DMS114 treated with DMSO at 0.1 percent for 48 hours (cell line): ENCODE results near the gene JAZF1.

ENCODE experiments used
- DNase-seq: peaks from one replicate; lab custom pipeline; 2025; ENCODE audit not compliant: unreplicated experiment; lab: John Stamatoyannopoulos, UW

JAZF1 gene

DNA sequence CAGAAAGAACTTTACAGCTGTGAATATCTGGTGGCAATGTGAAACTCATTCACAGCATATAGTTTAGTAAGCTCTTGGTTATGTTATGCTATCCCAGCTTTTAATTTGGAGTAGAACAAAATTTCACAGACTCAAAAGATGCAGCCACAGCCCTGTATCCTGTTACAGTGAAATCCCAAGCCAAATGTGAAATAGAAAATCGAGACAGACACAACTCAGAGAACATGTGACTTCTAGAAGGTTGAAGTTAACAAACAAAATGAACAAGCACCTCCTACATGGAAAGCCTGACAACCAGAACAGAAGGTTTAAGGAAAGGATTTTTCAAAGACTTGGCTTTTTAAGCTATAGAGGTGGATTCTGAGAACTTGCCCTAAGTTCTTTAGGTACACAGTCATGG, 39.6 kb downstream of the JAZF1 start:
- DNase-seq, result no peak

- DNase-seq, result no peak
Measured at GRCh38 chr7:28138837-28139236, 41.8 kb downstream of the JAZF1 start.

- DNase-seq, result no peak
Measured at GRCh38 chr7:28137463-28137862, 43.1 kb downstream of the JAZF1 start.

GRCh38 chr7:28136885-28137284, 43.7 kb downstream of the JAZF1 start:
- no peak for DNase-seq

GRCh38 chr7:28136420-28136819, 44.2 kb downstream of the JAZF1 start:
- no peak for DNase-seq

- no peak for DNase-seq
Measured at GRCh38 chr7:28135760-28136159, 44.8 kb downstream of the JAZF1 start.

DNA sequence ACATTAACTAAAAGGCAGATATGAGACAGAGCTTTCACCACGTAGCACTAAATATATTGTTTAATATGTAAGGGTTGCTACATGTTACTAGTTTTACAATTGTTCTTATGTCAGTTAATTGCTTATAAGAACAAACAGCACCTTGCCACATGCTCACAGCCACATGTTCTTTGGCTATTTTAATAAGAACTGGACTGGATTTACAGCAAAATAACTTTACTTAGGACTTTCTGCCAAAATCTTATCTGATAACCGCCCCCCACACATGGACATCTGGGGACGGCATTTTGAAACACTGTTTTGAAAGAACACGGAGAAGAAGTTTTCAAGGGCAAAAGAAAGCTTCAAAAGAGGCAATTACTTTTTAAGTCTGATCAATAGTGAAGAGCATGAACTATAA, 45.3 kb downstream of the JAZF1 start:
- DNase-seq, result no peak

DNA sequence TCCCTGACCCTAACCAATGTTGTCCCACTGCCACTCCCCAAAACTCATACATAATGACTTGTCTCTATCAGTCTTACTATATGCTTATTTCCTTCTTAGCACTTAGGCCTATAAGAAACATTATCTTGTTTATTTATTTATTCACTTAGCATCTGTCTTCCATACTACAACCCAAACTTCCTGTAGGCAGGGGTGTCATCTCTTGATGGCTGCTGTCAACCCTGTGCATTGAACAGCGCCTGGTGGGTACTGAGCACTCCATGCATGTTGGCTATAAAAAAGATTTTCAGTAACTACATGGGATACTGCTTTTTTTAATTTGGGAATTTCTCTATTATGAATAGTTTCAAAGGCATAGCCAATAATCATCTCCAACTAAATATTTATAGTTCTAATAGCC, 46.7 kb downstream of the JAZF1 start:
- DNase-seq, result no peak

GRCh38 chr7:28132959-28133870, 47.4 kb downstream of the JAZF1 start:
- DNase-seq, result no peak

- no peak for DNase-seq
Measured at GRCh38 chr7:28130277-28130676, 50.3 kb downstream of the JAZF1 start.

- no peak for DNase-seq
Measured at GRCh38 chr7:28128608-28129007, 52.0 kb downstream of the JAZF1 start.

GRCh38 chr7:28126410-28127041, 54.1 kb downstream of the JAZF1 start:
- no peak for DNase-seq

- no peak for DNase-seq
Measured at GRCh38 chr7:28125431-28126409, 54.9 kb downstream of the JAZF1 start.

DNA sequence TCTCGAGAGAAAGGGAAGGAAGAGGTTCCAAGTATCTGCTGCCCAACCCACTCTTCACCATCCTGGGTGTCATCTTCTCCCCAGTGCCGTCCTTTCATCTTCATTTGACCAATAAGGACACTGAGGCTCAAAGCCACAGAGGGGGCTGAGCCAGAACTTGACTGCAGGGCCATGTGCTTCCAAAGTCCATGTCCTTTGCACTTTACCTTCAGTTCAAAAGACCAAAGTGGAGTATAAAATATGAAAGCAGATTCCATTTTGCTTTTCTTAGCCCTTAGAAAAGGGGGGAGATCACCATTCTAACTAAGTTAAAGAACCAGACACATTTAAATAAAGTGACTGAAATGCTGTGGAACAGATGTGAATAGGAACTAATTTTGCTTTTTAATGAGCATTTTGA, 56.2 kb downstream of the JAZF1 start:
- no peak for DNase-seq

- no peak for DNase-seq
Measured at GRCh38 chr7:28123752-28124151, 56.8 kb downstream of the JAZF1 start.

- no peak for DNase-seq
Measured at GRCh38 chr7:28121496-28121895, 59.1 kb downstream of the JAZF1 start.

DNA sequence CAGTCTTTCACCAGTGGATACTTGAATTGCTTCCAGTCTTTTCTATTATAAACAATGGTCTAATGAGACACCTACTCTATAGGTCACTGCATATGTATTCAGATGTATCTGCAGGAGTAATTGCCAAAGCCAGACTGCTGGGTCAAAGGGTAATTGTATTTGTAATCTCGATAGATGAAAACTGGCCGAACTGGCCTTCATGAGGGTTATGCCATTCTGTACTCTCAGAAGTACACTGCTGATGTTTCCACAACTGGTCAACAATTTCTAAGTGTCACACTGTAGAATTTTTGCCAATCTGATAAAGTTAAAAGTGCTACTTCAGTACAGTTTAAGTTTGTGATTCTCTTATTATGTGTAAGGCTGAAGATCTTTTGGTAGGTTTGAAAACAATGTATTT, 64.6 kb downstream of the JAZF1 start:
- DNase-seq, result no peak

- DNase-seq, result no peak
Measured at GRCh38 chr7:28115261-28115660, 65.3 kb downstream of the JAZF1 start.

DNA sequence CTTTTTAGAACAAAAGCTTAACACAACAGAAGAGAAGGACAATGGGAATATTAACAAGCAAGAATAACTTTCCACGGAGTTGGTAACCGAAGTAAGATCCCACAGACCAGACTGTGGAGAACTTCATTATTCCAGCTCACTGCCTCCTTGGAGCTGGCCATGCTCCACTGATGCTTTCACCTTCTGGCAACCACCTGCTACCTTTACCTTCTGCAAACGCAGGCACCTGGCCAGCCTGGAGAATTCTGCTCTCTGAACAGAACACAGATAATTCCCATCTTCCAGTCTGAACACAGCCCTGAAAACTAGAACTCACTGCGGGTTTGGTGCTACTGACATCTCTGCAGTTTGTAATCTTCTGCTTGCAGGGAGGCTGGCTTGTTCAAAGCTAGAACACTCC, 66.5 kb downstream of the JAZF1 start:
- DNase-seq, result no peak

DNA sequence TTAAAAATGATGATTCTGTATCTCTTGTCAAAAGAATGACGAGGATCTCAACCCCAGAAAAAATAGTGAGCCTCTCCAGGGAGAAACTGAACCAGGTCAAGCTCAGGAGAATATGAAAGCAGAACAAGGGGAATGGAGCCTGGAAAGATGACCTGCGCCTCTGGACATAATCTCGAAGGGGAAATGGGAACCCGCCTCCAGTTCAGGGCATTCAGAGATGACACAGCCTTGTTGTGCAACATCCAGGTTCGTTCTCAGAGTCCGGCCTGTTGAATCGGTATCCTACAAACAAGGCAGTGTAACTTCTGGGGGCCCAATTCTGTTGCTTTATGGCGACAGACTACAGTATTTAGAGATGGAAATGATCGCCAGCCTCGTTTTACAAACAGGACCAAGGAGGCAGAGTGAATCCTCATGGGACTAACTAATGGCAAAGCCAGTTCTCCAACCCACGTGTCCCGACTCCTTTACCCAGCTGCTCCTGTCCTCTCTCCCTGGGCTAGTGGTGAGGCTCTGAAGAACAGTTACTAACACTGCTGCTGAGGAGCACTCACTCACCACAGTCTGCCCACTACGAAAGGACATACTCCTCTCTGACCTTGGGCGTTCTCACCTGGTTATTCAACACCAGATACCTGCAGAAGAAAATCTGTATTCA, 67.6 kb downstream of the JAZF1 start:
- DNase-seq, result no peak

DNA sequence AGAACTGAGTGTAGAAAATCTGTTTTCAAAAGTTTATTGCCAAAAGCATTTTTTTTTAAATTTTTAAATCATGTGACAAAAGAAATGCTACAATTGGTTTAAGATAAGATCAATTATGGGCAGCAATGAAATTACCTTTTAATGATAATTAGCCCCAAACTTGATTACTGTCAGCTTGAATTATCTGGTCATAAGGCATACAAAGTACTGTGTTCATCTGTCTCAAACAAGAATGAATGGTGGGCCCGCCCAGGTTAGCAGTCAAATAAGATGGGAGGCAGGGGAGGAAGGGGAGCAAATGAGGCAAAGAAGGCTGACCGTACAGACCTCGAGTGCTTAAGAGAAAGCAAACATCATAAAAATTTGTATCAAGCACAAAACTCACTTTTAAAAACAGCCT, 68.1 kb downstream of the JAZF1 start:
- DNase-seq, result no peak
